Measurements from ENCODE around the gene MSLN. TPM values are rescaled to one million over a fixed set of nuclear protein-coding genes. Genes with fewer than 3 reads are reported as not detected.

MSLN gene
- total and polyA plus RNA-seq, 2 donors (not counting 3 experiments of a cell fraction or from before 2014, with no cell fraction given): not detected

- DNase-seq (ENCODE audit: low read depth, low spot score) (no peak), FAIRE-seq (no peak)
- no peak overlapping the region for H3K27ac ChIP-seq (ENCODE audit: insufficient read depth, low read depth, low read length)
- ChIA-PET CTCF (no interaction called here), POLR2A (no interaction called here)
- H3K36me3 ChIP-seq (ENCODE audit: control insufficient read depth in 2 of 2, extremely low read depth in 1 of 2, insufficient read depth in 2 of 2, low read length in 2 of 2): no peaks in the 10 kb centered on the region
- no peaks in the 10 kb centered on the region for H4K20me1 ChIP-seq (replicated peaks; ENCODE audit: control insufficient read depth, extremely low read depth, insufficient read depth, low read length)
- H2AFZ ChIP-seq (ENCODE audit: low read depth, low read length): no peak overlapping the region
- H3K9me3 ChIP-seq (replicated peaks; ENCODE audit: control insufficient read depth, insufficient read depth, low read length): no peaks in the 10 kb centered on the region
- no peaks in the 10 kb centered on the region for H3K4me1 ChIP-seq (ENCODE audit: control insufficient read depth, extremely low read depth, insufficient read depth, low read length)
- no peaks in the 10 kb centered on the region for H3K79me2 ChIP-seq (ENCODE audit: control insufficient read depth, insufficient read depth, low read length)
- TF ChIP-seq JUN (IDR thresholded peaks at IDR 0.05; ENCODE audit: borderline replicate concordance, insufficient read depth, insufficient read length, low read depth) (no peak), EZH2 (IDR thresholded peaks at IDR 0.05; ENCODE audit: borderline replicate concordance, low read depth, low read length, severe bottlenecking) (peak; percentile 34)
- no peak overlapping the region for H3K9ac ChIP-seq (replicated peaks; ENCODE audit: extremely low read depth, insufficient read depth, low read length)
- dilution Hi-C loops (cut with MboI; ENCODE audit: extremely low pct_ligation_motif_present, low sequenced_read_pairs) (no loop called here), intact Hi-C loops (cut with micrococcal nuclease) (no loop called here)
- no peaks in the 10 kb centered on the region for H3K9me1 ChIP-seq (replicated peaks; ENCODE audit: control insufficient read depth, extremely low read depth, insufficient read depth, low read length)
- H3K27me3 ChIP-seq (ENCODE audit: control insufficient read depth in 2 of 2, insufficient read depth in 2 of 2, low read length in 2 of 2): peaks cover 11 to 18% of the 10 kb centered on the region in 2 experiments
- H3K4me3 ChIP-seq (replicated peaks in 1 of 3; ENCODE audit: insufficient read depth in 1 of 3, low read depth in 1 of 3, low read length in 3 of 3): no peak overlapping the region
- no TSS peak for BruUV-seq (replicated peaks)
- no peak overlapping the region for H3K4me2 ChIP-seq (ENCODE audit: insufficient read depth, low read length)
Measured at GRCh38 chr16:800834-801511, 40.4 kb downstream of the MSLN start.

GRCh38 chr16:801584-802363, 41.2 kb downstream of the MSLN start:
- Histone ChIP-seq H3K9ac (replicated peaks; ENCODE audit: extremely low read depth, insufficient read depth, low read length) (no peak overlapping the region), H3K27ac (ENCODE audit: insufficient read depth, low read depth, low read length) (no peak overlapping the region), H3K27me3 (ENCODE audit: control insufficient read depth in 2 of 2, insufficient read depth in 2 of 2, low read length in 2 of 2) (peaks cover 11 to 18% of the 10 kb centered on the region in 2 experiments), H3K4me3 (replicated peaks in 1 of 3; ENCODE audit: insufficient read depth in 1 of 3, low read depth in 1 of 3, low read length in 3 of 3) (no peak overlapping the region), H3K79me2 (ENCODE audit: control insufficient read depth, insufficient read depth, low read length) (no peaks in the 10 kb centered on the region), H3K4me1 (ENCODE audit: control insufficient read depth, extremely low read depth, insufficient read depth, low read length) (no peaks in the 10 kb centered on the region), H2AFZ (ENCODE audit: low read depth, low read length) (no peak overlapping the region), H3K9me1 (replicated peaks; ENCODE audit: control insufficient read depth, extremely low read depth, insufficient read depth, low read length) (no peaks in the 10 kb centered on the region), H3K4me2 (ENCODE audit: insufficient read depth, low read length) (no peak overlapping the region), H3K9me3 (replicated peaks; ENCODE audit: control insufficient read depth, insufficient read depth, low read length) (no peaks in the 10 kb centered on the region), H3K36me3 (ENCODE audit: control insufficient read depth in 2 of 2, extremely low read depth in 1 of 2, insufficient read depth in 2 of 2, low read length in 2 of 2) (no peaks in the 10 kb centered on the region), H4K20me1 (replicated peaks; ENCODE audit: control insufficient read depth, extremely low read depth, insufficient read depth, low read length) (no peaks in the 10 kb centered on the region)
- intact Hi-C loops (cut with micrococcal nuclease) (no loop called here), dilution Hi-C loops (cut with MboI; ENCODE audit: extremely low pct_ligation_motif_present, low sequenced_read_pairs) (no loop called here)
- ChIA-PET CTCF (no interaction called here), POLR2A (no interaction called here)
- DNase-seq (ENCODE audit: low read depth, low spot score) (no peak), FAIRE-seq (no peak)
- TF ChIP-seq POLR2AphosphoS5 (IDR thresholded peaks at IDR 0.05; ENCODE audit: insufficient read depth, low read depth, low read length) (no peak), FOS (IDR thresholded peaks at IDR 0.05; ENCODE audit: borderline replicate concordance, insufficient read depth, low read length) (no peak), GATA2 (IDR thresholded peaks at IDR 0.05; ENCODE audit: insufficient read depth, insufficient read length, low read depth, low read length) (no peak), MYC (IDR thresholded peaks at IDR 0.05; ENCODE audit: low read depth, low read length) (no peak)
- BruUV-seq (replicated peaks): no TSS peak

All from endothelial cell of umbilical vein (primary cell).